A673 (cell line): ENCODE data around the gene MINDY4. TPM values are rescaled to one million over a fixed set of nuclear protein-coding genes. Genes with fewer than 3 reads are reported as not detected.

ENCODE experiments used
- BruUV-seq: library from RNA; stranded (reverse); fragments of 400-500 nt; replicated peaks from 2 replicates; lab custom pipeline; 2021; lab: Mats Ljungman, UMichigan
- CTCF ChIA-PET: fragments of 300-600 bp; sonication (Branson Sonifier 250); formaldehyde crosslinking; loops from one replicate; lab custom pipeline; 2022; ENCODE audit warnings: antibody characterized with exemption; lab: Charles Lee
- POLR2A ChIA-PET: fragments of 300-600 bp; sonication (Branson Sonifier 250); formaldehyde crosslinking; loops from one replicate; lab custom pipeline; 2022; ENCODE audit warnings: antibody characterized with exemption; ENCODE audit not compliant: low non-redundant PET; lab: Charles Lee
- DNase-seq: peaks from one replicate; pipeline ENCODE4 v3.0.0-alpha.2; 2015; ENCODE audit warnings: low spot score
- H3K27ac ChIP-seq: fragments of 200-600 bp; sonication (generic); 2 replicates; pipeline ENCODE4 v1.5.1; 2016; ENCODE audit warnings: mixed run types, low read depth, mild to moderate bottlenecking, mixed read lengths, antibody characterized with exemption, low read length; ENCODE audit not compliant: poor library complexity, severe bottlenecking
- H3K27me3 ChIP-seq: fragments of 200-600 bp; sonication (generic); replicated peaks from 2 replicates; pipeline ENCODE4 v1.6.1; 2017; ENCODE audit warnings: mixed run types, low read depth, mild to moderate bottlenecking, mixed read lengths, antibody characterized with exemption, low read length; ENCODE audit not compliant: insufficient read depth, poor library complexity
- H3K36me3 ChIP-seq: fragments of 200-600 bp; sonication (generic); 2 replicates; pipeline ENCODE4 v1.6.1; 2016; ENCODE audit warnings: mixed run types, mild to moderate bottlenecking, mixed read lengths, antibody characterized with exemption, low read length; ENCODE audit not compliant: insufficient read depth, poor library complexity, severe bottlenecking
- H3K4me1 ChIP-seq: fragments of 200-600 bp; sonication (generic); 2 replicates; pipeline ENCODE4 v1.6.1; 2017; ENCODE audit warnings: mixed run types, mild to moderate bottlenecking, mixed read lengths, antibody characterized with exemption, low read length; ENCODE audit not compliant: insufficient read depth, poor library complexity, severe bottlenecking
- H3K4me3 ChIP-seq: fragments of 200-600 bp; sonication (generic); 2 replicates; pipeline ENCODE4 v1.5.1; 2016; ENCODE audit warnings: low read depth, mixed run types, mild to moderate bottlenecking, mixed read lengths, low read length; ENCODE audit not compliant: poor library complexity, severe bottlenecking
- H3K9me3 ChIP-seq: fragments of 200-600 bp; sonication (generic); 2 replicates; pipeline ENCODE4 v1.6.1; 2016; ENCODE audit warnings: mixed run types, low read depth, mild to moderate bottlenecking, mixed read lengths, antibody characterized with exemption, low read length; ENCODE audit not compliant: poor library complexity, severe bottlenecking
- CTCF ChIP-seq: fragments of 300-800, 200-600 bp; sonication (generic); conservative IDR thresholded peaks from 2 replicates; pipeline ENCODE4 v1.5.1; 2017; ENCODE audit warnings: low read depth, mild to moderate bottlenecking, antibody characterized with exemption, low read length, moderate library complexity, mixed read lengths
- EZH2 ChIP-seq: fragments of 200-600 bp; sonication (generic); IDR thresholded peaks from 2 replicates; pipeline ENCODE4 v1.6.1; 2017; ENCODE audit warnings: borderline replicate concordance, low read depth, mild to moderate bottlenecking, mixed read lengths, antibody characterized with exemption, low read length; ENCODE audit not compliant: poor library complexity, severe bottlenecking
- intact Hi-C: fragments of 100-400 bp; cut with micrococcal nuclease; formaldehyde crosslinking; loops from one replicate; pipeline ENCODE4 v1.10.0; 2022; ENCODE audit not compliant: unreplicated experiment
- total RNA-seq: library from RNA; stranded (reverse); gene quantifications from 2 replicates; pipeline ENCODE4 v1.2.3, GENCODE V29; 2021

MINDY4 gene
- total RNA-seq, 1 experiment from 2014 or later: 3.8 TPM

GRCh38 chr7:30927040-30927439, 155.8 kb downstream of the MINDY4 start:
- intact Hi-C loops: no loop called here
- Histone ChIP-seq H3K27ac (no peak overlapping the region), H3K9me3 (no peaks in the 10 kb centered on the region), H3K36me3 (no peaks in the 10 kb centered on the region), H3K4me3 (no peak overlapping the region), H3K27me3 (no peaks in the 10 kb centered on the region), H3K4me1 (no peaks in the 10 kb centered on the region)
- TF ChIP-seq EZH2 (no peak), CTCF (no peak)
- ChIA-PET CTCF (no interaction called here), POLR2A (no interaction called here)
- DNase-seq: no peak
- BruUV-seq: no TSS peak

- POLR2A ChIA-PET: no interaction called here
- intact Hi-C loops: no loop called here
- no peak for DNase-seq
- Histone ChIP-seq H3K4me3 (no peak overlapping the region), H3K27ac (no peak overlapping the region), H3K36me3 (no peaks in the 10 kb centered on the region), H3K9me3 (no peaks in the 10 kb centered on the region), H3K4me1 (no peaks in the 10 kb centered on the region), H3K27me3 (no peaks in the 10 kb centered on the region)
- BruUV-seq: no TSS peak
- CTCF ChIA-PET: no interaction called here
- TF ChIP-seq EZH2 (no peak), CTCF (no peak)
Observed at GRCh38 chr7:30927559-30927958, 156.3 kb downstream of the MINDY4 start.

- H3K27me3 ChIP-seq: no peaks in the 10 kb centered on the region
- intact Hi-C loops: no loop called here
- no peak for DNase-seq
- H3K4me3 ChIP-seq: no peak overlapping the region
- ChIA-PET POLR2A (no interaction called here), CTCF (no interaction called here)
- H3K36me3 ChIP-seq: no peaks in the 10 kb centered on the region
- H3K4me1 ChIP-seq: peaks cover 7% of the 10 kb centered on the region
- H3K9me3 ChIP-seq: no peaks in the 10 kb centered on the region
- no peak overlapping the region for H3K27ac ChIP-seq
- BruUV-seq: no TSS peak
- TF ChIP-seq CTCF (no peak), EZH2 (no peak)
Observed at GRCh38 chr7:30928254-30928872, 157.1 kb downstream of the MINDY4 start.
